K562 (cell line): ENCODE results near the gene PRMT3. TPM values are rescaled to one million over a fixed set of nuclear protein-coding genes. Genes with fewer than 3 reads are reported as not detected.

Experiments used
- ATAC-seq: fragments of 200-7000 bp; cut with Tn5 transposase; 3 replicates; pipeline ENCODE4 v1.9.1; 2020; ENCODE audit warnings: moderate library complexity
- BruUV-seq: library from RNA; stranded (reverse); fragments of 400-500 nt; replicated peaks from 2 replicates; lab custom pipeline; 2021; lab: Mats Ljungman, UMichigan
- CTCF ChIA-PET: fragments of 300-600 bp; formaldehyde crosslinking; extraction: SDS; loops from one replicate; lab custom pipeline; 2021; ENCODE audit warnings: low intra/inter-chr PET ratio; lab: Yijun Ruan, JAX
- POLR2A ChIA-PET: fragments of 300-600, 350-650 bp; sonication (Branson Sonifier 250); formaldehyde crosslinking; extraction: SDS; loops from one replicate; lab custom pipeline; 2021; ENCODE audit warnings: antibody characterized with exemption, inconsistent platforms; lab: Yijun Ruan, JAX
- DNase-seq, 4 experiments: peaks; one replicate each; pipeline versions ENCODE4 v3.0.0 to v3.0.0-alpha.2; 2011 to 2018; ENCODE audit warnings: low spot score in 3 of 4, mixed read lengths in 3 of 4; ENCODE audit errors: extremely low read depth in 1 of 4
- FAIRE-seq: peaks from 2 replicates; lab custom pipeline; 2011; peaks lifted over from hg19 to GRCh38; lab: Jason Lieb, UNC
- H2AFZ ChIP-seq: 2 replicates; pipeline ENCODE4 v1.6.0; 2011; ENCODE audit warnings: low read depth, low read length, control low read depth, inconsistent platforms
- H3K27ac ChIP-seq: fragments of 200-600 bp; 3 replicates; pipeline ENCODE4 v1.8.0; 2011; ENCODE audit warnings: low read depth, mild to moderate bottlenecking, control low read depth, inconsistent platforms, low read length, moderate library complexity, mixed read lengths; ENCODE audit errors: extremely low read depth
- H3K27me3 ChIP-seq, 2 experiments: fragments of 300-600 bp in 1 of 2; 2 replicates in 1 of 2; 3 replicates in 1 of 2; pipeline versions ENCODE4 v1.6.0 to v1.8.0; 2011; ENCODE audit warnings: inconsistent platforms in 2 of 2, low read length in 2 of 2, mild to moderate bottlenecking in 1 of 2, mixed read lengths in 1 of 2, moderate library complexity in 1 of 2; ENCODE audit not compliant: control insufficient read depth in 2 of 2, insufficient read depth in 2 of 2
- H3K36me3 ChIP-seq: fragments of 300-600 bp; 3 replicates; pipeline ENCODE4 v1.8.0; 2011; ENCODE audit warnings: mild to moderate bottlenecking, low read length, inconsistent platforms; ENCODE audit not compliant: control insufficient read depth, insufficient read depth
- H3K4me1 ChIP-seq, 2 experiments: fragments of 200-600 bp in 1 of 2; replicated peaks in 1 of 2; 2 replicates in 1 of 2; 3 replicates in 1 of 2; pipeline versions ENCODE4 v1.5.1 to v1.8.0; 2011; ENCODE audit warnings: inconsistent platforms in 2 of 2, low read length in 2 of 2, mild to moderate bottlenecking in 1 of 2, mixed read lengths in 1 of 2, moderate library complexity in 1 of 2; ENCODE audit not compliant: control insufficient read depth in 2 of 2, insufficient read depth in 2 of 2
- H3K4me2 ChIP-seq: 2 replicates; pipeline ENCODE4 v1.6.1; 2011; ENCODE audit warnings: low read length, control low read depth, inconsistent platforms, mixed read lengths; ENCODE audit not compliant: insufficient read depth
- H3K4me3 ChIP-seq: fragments of 200-600 bp; sonication (generic), shearing (Covaris generic); 2 replicates; pipeline ENCODE4 v1.5.1; 2016; ENCODE audit warnings: control low read depth, inconsistent platforms
- H3K79me2 ChIP-seq: fragments of 200-600 bp; 3 replicates; pipeline ENCODE4 v1.8.0; 2011; ENCODE audit warnings: low read length, inconsistent platforms; ENCODE audit not compliant: control insufficient read depth, insufficient read depth
- H3K9ac ChIP-seq, 2 experiments: 2 replicates each; pipeline versions ENCODE4 v1.6.0 to v1.6.1; 2011; ENCODE audit warnings: low read depth in 2 of 2, low read length in 2 of 2, control low read depth in 1 of 2, inconsistent platforms in 1 of 2, mild to moderate bottlenecking in 1 of 2, mixed read lengths in 1 of 2; ENCODE audit not compliant: insufficient read depth in 1 of 2
- H3K9me1 ChIP-seq: one replicate; pipeline ENCODE4 v1.6.0; 2011; ENCODE audit warnings: inconsistent platforms, mild to moderate bottlenecking, low read length, moderate library complexity; ENCODE audit not compliant: control insufficient read depth, insufficient read depth
- H3K9me3 ChIP-seq: replicated peaks from 2 replicates; pipeline ENCODE4 v1.5.1; 2011; ENCODE audit warnings: low read depth, low read length, inconsistent platforms; ENCODE audit not compliant: control insufficient read depth, insufficient read depth
- H4K20me1 ChIP-seq: replicated peaks from 2 replicates; pipeline ENCODE4 v1.6.1; 2011; ENCODE audit warnings: low read length, inconsistent platforms, mixed read lengths; ENCODE audit not compliant: control insufficient read depth, insufficient read depth
- CBFA2T2 ChIP-seq: fragments of 450-650 bp; conservative IDR thresholded peaks from 2 replicates; pipeline ENCODE4 v1.6.1; 2017; ENCODE audit warnings: mild to moderate bottlenecking
- FIP1L1 ChIP-seq: fragments of 200-400 bp; formaldehyde crosslinking; IDR thresholded peaks from 2 replicates; pipeline ENCODE4 v1.6.1; 2018; ENCODE audit warnings: mild to moderate bottlenecking, low read depth, low read length; ENCODE audit not compliant: poor library complexity, severe bottlenecking
- ID3 ChIP-seq, 2 experiments: fragments of 250-450 bp in 1 of 2; fragments of 450-650 bp in 1 of 2; sonication (Bioruptor Pico) in 1 of 2; IDR thresholded peaks; 2 replicates each; pipeline versions ENCODE4 v1.6.1 to v1.8.0; 2016 to 2021; ENCODE audit warnings: mild to moderate bottlenecking in 2 of 2, moderate library complexity in 2 of 2, missing compliant biosample characterization in 1 of 2, missing genetic modification characterization in 1 of 2
- KAT7 ChIP-seq: sonication (generic); formaldehyde crosslinking; IDR thresholded peaks from 2 replicates; pipeline ENCODE4 v1.8.0; 2022; ENCODE audit warnings: missing genetic modification reagents, mild to moderate bottlenecking, borderline replicate concordance
- MEIS2 ChIP-seq: fragments of 450-650 bp; IDR thresholded peaks from 2 replicates; pipeline ENCODE4 v1.6.1; 2014; ENCODE audit warnings: mild to moderate bottlenecking; ENCODE audit not compliant: partially characterized antibody
- PHF20 ChIP-seq: fragments of 450-650 bp; IDR thresholded peaks from 2 replicates; pipeline ENCODE4 v1.6.1; 2018; ENCODE audit not compliant: partially characterized antibody
- POLR2B ChIP-seq: fragments of 450-650 bp; IDR thresholded peaks from 2 replicates; pipeline ENCODE4 v1.6.1; 2018; ENCODE audit warnings: low read depth; ENCODE audit not compliant: partially characterized antibody
- PRPF4 ChIP-seq: fragments of 200-400 bp; formaldehyde crosslinking; IDR thresholded peaks from one replicate; pipeline ENCODE4 v1.6.1; 2017; ENCODE audit warnings: low read length, low read depth, mild to moderate bottlenecking; ENCODE audit not compliant: insufficient read depth, poor library complexity, severe bottlenecking
- SETDB1 ChIP-seq: IDR thresholded peaks from one replicate; pipeline ENCODE4 v1.6.1; 2012; ENCODE audit warnings: low read length, control low read depth, inconsistent platforms
- ZNF431 ChIP-seq: sonication (generic); formaldehyde crosslinking; IDR thresholded peaks from 2 replicates; pipeline ENCODE4 v1.8.0; 2022; ENCODE audit warnings: mild to moderate bottlenecking, missing genetic modification reagents
- ZNF449 ChIP-seq: fragments of 250-450 bp; sonication (Bioruptor Pico); IDR thresholded peaks from 2 replicates; pipeline ENCODE4 v1.8.0; 2022; ENCODE audit warnings: moderate library complexity, mild to moderate bottlenecking, inconsistent platforms
- WGBS: fragments of 100-300 bp; shearing (Covaris generic); methylation state at CpG from one replicate; pipeline ENCODE4 v1.1.6; 2016; ENCODE audit warnings: low coverage, mixed read lengths; ENCODE audit not compliant: insufficient coverage; ENCODE audit errors: missing lambda C conversion rate; 5-methylcytosine and 5-hydroxymethylcytosine counted together
- in situ Hi-C: fragments of 300-500 bp; cut with MboI; formaldehyde crosslinking; loops from 4 replicates; pipeline ENCODE4 v1.15.0; 2018; ENCODE audit warnings: inconsistent platforms, mixed read lengths
- intact Hi-C: fragments of 100-400 bp; cut with micrococcal nuclease; formaldehyde crosslinking; loops from 2 replicates; pipeline ENCODE4 v1.14.2; 2022
- polyA plus RNA-seq, 8 experiments: library from polyadenylated mRNA; depleted of rRNA in 4 of 8; stranded (reverse) in 5 of 8; unstranded in 3 of 8; fragments of >200 nt; fragmentation: Nextera tagmentation in 2 of 8; fragmentation: Illumina TruSeq in 1 of 8; extraction: Ambion mirVana in 2 of 8; extraction: Trizol in 1 of 8; gene quantifications; 2 replicates each; pipeline versions ENCODE4 v1.2.1 to v1.2.3, GENCODE V29; 2011 to 2014; ENCODE audit warnings: inconsistent platforms in 1 of 8, missing spikeins in 1 of 8
- total RNA-seq, 7 experiments: library from RNA; depleted of rRNA in 6 of 7; stranded (reverse); fragments of >200 nt in 6 of 7; fragmentation: Illumina TruSeq in 2 of 7; extraction: Trizol in 2 of 7; gene quantifications; 2 replicates each; pipeline versions ENCODE4 v1.2.1 to v1.2.3, GENCODE V29; 2011 to 2021; ENCODE audit warnings: low replicate concordance in 1 of 7
- TF ChIP-seq, protein P1 (sequence below): fragments of 250-450 bp; sonication (Bioruptor Pico); IDR thresholded peaks from 2 replicates; pipeline ENCODE4 v1.8.0; 2022; ENCODE audit warnings: inconsistent platforms

PRMT3 gene
- total and polyA plus RNA-seq, 9 of the 15 experiments (the other 6 are each of a cell fraction or from before 2014, with no cell fraction given): 24.0 to 62.1 (median 44.7) TPM

- Histone ChIP-seq H3K4me1 (no peaks in the 10 kb centered on the region), H3K79me2 (no peaks in the 10 kb centered on the region), H2AFZ (no peak overlapping the region), H3K27ac (no peak overlapping the region), H3K9me1 (no peaks in the 10 kb centered on the region), H3K9me3 (no peaks in the 10 kb centered on the region), H3K4me3 (no peak overlapping the region), H4K20me1 (no peaks in the 10 kb centered on the region), H3K36me3 (peaks cover 12% of the 10 kb centered on the region; the same call in 2 of the 3 replicates), H3K9ac (no peak overlapping the region), H3K4me2 (no peak overlapping the region), H3K27me3 (no peaks in the 10 kb centered on the region)
- BruUV-seq: no TSS peak
- ChIA-PET POLR2A (interaction anchor here (0.8 to 2.4 kb wide), 3 partner anchors 8 to 24 kb away, joined by 3 to 9 read pairs (median 3); no protein-coding TSS in a partner anchor), CTCF (no interaction called here)
- 77% methylated on average over 4 of the region's 5 CpGs for WGBS
- DNase-seq (no peak), ATAC-seq (peak; percentile 25; the same call in 2 of the 3 replicates), FAIRE-seq (no peak)
- no peak for TF ChIP-seq MEIS2
- peak; percentile 19 for TF ChIP-seq POLR2B
- no peak for TF ChIP-seq ZNF431 (CRISPR knock-in tag)
- intact Hi-C loops: no loop called here
- in situ Hi-C loops: no loop called here
These were observed 124.5 kb downstream of the PRMT3 start for GRCh38 chr11:20511982-20512381.

- Histone ChIP-seq H3K27me3 (no peaks in the 10 kb centered on the region), H3K9me1 (no peaks in the 10 kb centered on the region), H3K9me3 (no peaks in the 10 kb centered on the region), H3K4me2 (no peak overlapping the region), H3K4me3 (no peak overlapping the region), H3K27ac (no peak overlapping the region), H3K4me1 (no peaks in the 10 kb centered on the region), H4K20me1 (no peaks in the 10 kb centered on the region), H3K36me3 (peaks cover 9% of the 10 kb centered on the region; the same call in 2 of the 3 replicates), H3K79me2 (no peaks in the 10 kb centered on the region), H2AFZ (no peak overlapping the region), H3K9ac (no peak overlapping the region)
- DNase-seq: no peak
- in situ Hi-C loops (no loop called here), intact Hi-C loops (no loop called here)
- ATAC-seq: no peak
- POLR2A ChIA-PET: interaction anchor here (0.7 to 2.4 kb wide), 3 partner anchors 9 to 20 kb away, joined by 3 to 9 read pairs (median 3); no protein-coding TSS in a partner anchor
- CTCF ChIA-PET: no interaction called here
- FAIRE-seq: no peak
- WGBS: 68% methylated on average over 4 of the region's 4 CpGs
- no TSS peak for BruUV-seq
- TF ChIP-seq PHF20 (no peak), ZNF449 (no peak), PRPF4 (no peak), SETDB1 (no peak), KAT7 (CRISPR knock-in tag) (no peak), FIP1L1 (no peak), CBFA2T2 (no peak), ID3 (CRISPR knock-in tag; IDR thresholded peaks at IDR 0.05) (no peak), ID3 (tag; IDR thresholded peaks at IDR 0.05) (no peak)
- TF ChIP-seq, protein P1, sequence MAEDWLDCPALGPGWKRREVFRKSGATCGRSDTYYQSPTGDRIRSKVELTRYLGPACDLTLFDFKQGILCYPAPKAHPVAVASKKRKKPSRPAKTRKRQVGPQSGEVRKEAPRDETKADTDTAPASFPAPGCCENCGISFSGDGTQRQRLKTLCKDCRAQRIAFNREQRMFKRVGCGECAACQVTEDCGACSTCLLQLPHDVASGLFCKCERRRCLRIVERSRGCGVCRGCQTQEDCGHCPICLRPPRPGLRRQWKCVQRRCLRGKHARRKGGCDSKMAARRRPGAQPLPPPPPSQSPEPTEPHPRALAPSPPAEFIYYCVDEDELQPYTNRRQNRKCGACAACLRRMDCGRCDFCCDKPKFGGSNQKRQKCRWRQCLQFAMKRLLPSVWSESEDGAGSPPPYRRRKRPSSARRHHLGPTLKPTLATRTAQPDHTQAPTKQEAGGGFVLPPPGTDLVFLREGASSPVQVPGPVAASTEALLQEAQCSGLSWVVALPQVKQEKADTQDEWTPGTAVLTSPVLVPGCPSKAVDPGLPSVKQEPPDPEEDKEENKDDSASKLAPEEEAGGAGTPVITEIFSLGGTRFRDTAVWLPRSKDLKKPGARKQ (CRISPR knock-in tag): no peak
These were observed 125.4 kb downstream of the PRMT3 start for GRCh38 chr11:20512869-20513268.
